HepG2 (cell line): ENCODE data around the gene KERA. TPM values are rescaled to one million over a fixed set of nuclear protein-coding genes. Genes with fewer than 3 reads are reported as not detected.

Source experiments
- BRCA1 ChIP-seq: sonication (generic); formaldehyde crosslinking; IDR thresholded peaks from 2 replicates; pipeline ENCODE4 v1.4.0; 2020; ENCODE audit warnings: missing genetic modification reagents
- SMAD1 ChIP-seq: sonication (generic); formaldehyde crosslinking; IDR thresholded peaks from 2 replicates; pipeline ENCODE4 v1.4.0; 2020; ENCODE audit warnings: missing genetic modification reagents, low read depth, mild to moderate bottlenecking, borderline replicate concordance
- ZNF687 ChIP-seq: sonication (generic); formaldehyde crosslinking; IDR thresholded peaks from 2 replicates; pipeline ENCODE4 v1.5.1; 2020; ENCODE audit warnings: mild to moderate bottlenecking, missing genetic modification reagents, moderate library complexity
- polyA plus RNA-seq, 8 experiments: library from polyadenylated mRNA; depleted of rRNA in 3 of 8; stranded (reverse) in 7 of 8; unstranded in 1 of 8; fragments of >200 nt; fragmentation: Illumina TruSeq in 4 of 8; extraction: Trizol in 4 of 8; gene quantifications; 2 replicates each; pipeline versions ENCODE4 v1.2.1 to v1.2.3, GENCODE V29; 2011 to 2016; ENCODE audit warnings: low read depth in 4 of 8, missing spikeins in 1 of 8, mixed read lengths in 1 of 8; ENCODE audit not compliant: insufficient read depth in 1 of 8
- total RNA-seq, 5 experiments: library from RNA; depleted of rRNA; stranded (reverse); fragments of >200 nt; fragmentation: Illumina TruSeq; extraction: Trizol; gene quantifications; 2 replicates each; pipeline ENCODE4 v1.2.3, GENCODE V29; 2016; ENCODE audit warnings: low read depth in 1 of 5
- TF ChIP-seq, protein P1 (sequence below): sonication (generic); formaldehyde crosslinking; IDR thresholded peaks from one replicate; pipeline ENCODE4 v1.5.1; 2020; ENCODE audit warnings: mild to moderate bottlenecking, missing genetic modification reagents; ENCODE audit errors: not compliant biosample characterization

The KERA gene
- total and polyA plus RNA-seq, 2 of the 13 experiments (the other 11 are each of a cell fraction or from before 2014, with no cell fraction given): not detected

DNA sequence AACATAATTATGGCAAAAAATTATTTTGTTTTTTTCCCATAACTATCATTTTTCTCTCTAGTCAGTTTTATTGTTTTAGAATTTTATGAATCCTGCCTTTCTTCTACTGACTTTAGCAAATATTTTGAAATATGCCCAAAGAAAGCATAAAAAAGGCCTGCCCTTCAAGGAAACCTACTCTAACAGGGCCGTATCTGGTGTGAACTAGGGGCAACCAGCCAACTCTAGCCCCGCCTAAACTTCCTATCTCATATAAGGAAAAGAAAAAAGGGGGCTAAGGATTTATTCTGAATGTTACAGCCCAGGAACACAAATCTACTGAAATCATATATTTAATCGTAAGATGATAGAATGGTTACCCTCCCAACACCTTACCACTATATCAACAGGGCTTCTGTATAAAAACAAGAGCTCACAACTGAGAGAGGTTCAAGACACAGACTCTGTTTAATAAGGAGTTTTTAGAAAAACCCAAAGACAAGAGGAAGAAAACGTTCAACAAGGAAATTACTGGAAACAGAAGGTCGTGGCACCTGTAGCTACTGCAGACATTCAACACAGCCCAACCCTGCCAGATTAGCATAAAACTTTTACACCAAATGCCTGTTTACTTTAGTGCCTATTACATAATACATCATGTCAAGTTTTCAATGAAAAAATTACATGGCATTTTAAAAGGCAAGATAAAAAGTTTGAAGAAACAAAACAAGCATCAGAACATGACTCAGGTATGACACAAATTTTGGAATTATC is 40.1 kb downstream of the KERA start (continued):
- TF ChIP-seq ZNF687 (CRISPR knock-in tag) (no peak), SMAD1 (CRISPR knock-in tag) (no peak), BRCA1 (CRISPR knock-in tag) (no peak)
- TF ChIP-seq, protein P1, sequence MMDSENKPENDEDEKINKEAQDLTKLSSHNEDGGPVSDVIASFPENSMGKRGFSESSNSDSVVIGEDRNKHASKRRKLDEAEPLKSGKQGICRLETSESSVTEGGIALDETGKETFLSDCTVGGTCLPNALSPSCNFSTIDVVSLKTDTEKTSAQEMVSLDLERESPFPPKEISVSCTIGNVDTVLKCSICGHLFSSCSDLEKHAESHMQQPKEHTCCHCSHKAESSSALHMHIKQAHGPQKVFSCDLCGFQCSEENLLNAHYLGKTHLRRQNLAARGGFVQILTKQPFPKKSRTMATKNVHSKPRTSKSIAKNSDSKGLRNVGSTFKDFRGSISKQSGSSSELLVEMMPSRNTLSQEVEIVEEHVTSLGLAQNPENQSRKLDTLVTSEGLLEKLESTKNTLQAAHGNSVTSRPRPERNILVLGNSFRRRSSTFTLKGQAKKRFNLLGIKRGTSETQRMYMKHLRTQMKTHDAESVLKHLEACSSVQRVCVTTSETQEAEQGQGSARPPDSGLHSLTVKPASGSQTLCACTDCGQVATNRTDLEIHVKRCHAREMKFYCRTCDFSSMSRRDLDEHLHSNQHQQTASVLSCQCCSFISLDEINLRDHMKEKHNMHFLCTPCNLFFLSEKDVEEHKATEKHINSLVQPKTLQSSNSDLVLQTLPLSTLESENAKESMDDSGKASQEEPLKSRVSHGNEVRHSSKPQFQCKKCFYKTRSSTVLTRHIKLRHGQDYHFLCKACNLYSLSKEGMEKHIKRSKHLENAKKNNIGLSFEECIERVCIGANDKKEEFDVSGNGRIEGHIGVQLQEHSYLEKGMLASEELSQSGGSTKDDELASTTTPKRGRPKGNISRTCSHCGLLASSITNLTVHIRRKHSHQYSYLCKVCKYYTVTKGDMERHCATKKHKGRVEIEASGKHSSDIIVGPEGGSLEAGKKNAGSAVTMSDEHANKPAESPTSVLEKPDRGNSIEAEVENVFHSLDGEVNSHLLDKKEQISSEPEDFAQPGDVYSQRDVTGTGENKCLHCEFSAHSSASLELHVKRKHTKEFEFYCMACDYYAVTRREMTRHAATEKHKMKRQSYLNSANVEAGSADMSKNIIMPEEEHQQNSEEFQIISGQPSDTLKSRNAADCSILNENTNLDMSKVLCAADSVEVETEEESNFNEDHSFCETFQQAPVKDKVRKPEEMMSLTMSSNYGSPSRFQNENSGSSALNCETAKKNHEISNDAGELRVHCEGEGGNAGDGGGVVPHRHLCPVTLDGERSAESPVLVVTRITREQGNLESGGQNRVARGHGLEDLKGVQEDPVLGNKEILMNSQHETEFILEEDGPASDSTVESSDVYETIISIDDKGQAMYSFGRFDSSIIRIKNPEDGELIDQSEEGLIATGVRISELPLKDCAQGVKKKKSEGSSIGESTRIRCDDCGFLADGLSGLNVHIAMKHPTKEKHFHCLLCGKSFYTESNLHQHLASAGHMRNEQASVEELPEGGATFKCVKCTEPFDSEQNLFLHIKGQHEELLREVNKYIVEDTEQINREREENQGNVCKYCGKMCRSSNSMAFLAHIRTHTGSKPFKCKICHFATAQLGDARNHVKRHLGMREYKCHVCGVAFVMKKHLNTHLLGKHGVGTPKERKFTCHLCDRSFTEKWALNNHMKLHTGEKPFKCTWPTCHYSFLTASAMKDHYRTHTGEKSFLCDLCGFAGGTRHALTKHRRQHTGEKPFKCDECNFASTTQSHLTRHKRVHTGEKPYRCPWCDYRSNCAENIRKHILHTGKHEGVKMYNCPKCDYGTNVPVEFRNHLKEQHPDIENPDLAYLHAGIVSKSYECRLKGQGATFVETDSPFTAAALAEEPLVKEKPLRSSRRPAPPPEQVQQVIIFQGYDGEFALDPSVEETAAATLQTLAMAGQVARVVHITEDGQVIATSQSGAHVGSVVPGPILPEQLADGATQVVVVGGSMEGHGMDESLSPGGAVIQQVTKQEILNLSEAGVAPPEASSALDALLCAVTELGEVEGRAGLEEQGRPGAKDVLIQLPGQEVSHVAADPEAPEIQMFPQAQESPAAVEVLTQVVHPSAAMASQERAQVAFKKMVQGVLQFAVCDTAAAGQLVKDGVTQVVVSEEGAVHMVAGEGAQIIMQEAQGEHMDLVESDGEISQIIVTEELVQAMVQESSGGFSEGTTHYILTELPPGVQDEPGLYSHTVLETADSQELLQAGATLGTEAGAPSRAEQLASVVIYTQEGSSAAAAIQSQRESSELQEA (CRISPR knock-in tag): no peak
